Measurements from ENCODE around the gene PDE3B. TPM values are rescaled to one million over a fixed set of nuclear protein-coding genes. Genes with fewer than 3 reads are reported as not detected.

PDE3B gene
- total and polyA plus RNA-seq, 2 of the 4 experiments (the other 2 are of a cell fraction) = 0.21 to 1.3 TPM

- WGBS, 2 experiments (ENCODE audit: extremely low coverage in 2 of 2, insufficient read length in 1 of 2) = no CpG with 5 or more reads among the region's 2 CpGs
- in situ Hi-C loops (cut with MboI; ENCODE audit: low sequenced_read_pairs) = loop anchor here (25.0 kb wide), 1 partner anchor 619 kb away; no protein-coding TSS in a partner anchor
- intact Hi-C loops (cut with micrococcal nuclease) = no loop called here
Observed at GRCh38 chr11:14881576-14882193, 238.1 kb downstream of the PDE3B start.

More at GRCh38 chr11:14881576-14882193, 238.1 kb downstream of the PDE3B start:
- no peak overlapping the region for H3K18ac ChIP-seq (ENCODE audit: low read depth, low read length)
- no peak overlapping the region for H3K56ac ChIP-seq (ENCODE audit: extremely low read depth, insufficient read depth, low read length)
- no TSS peak for BruUV-seq (replicated peaks)
- TF ChIP-seq SMC3 (IDR thresholded peaks at IDR 0.05; ENCODE audit: low read depth, low read length) (no peak), BHLHE40 (IDR thresholded peaks at IDR 0.05; ENCODE audit: low read depth, low read length) (no peak), CEBPB (IDR thresholded peaks at IDR 0.05; ENCODE audit: low read depth, low read length) (peak; percentile 78), CHD1 (IDR thresholded peaks at IDR 0.05; ENCODE audit: low read depth, low read length) (no peak), ELK1 (IDR thresholded peaks at IDR 0.05; ENCODE audit: borderline replicate concordance, low read depth, low read length) (no peak), RCOR1 (IDR thresholded peaks at IDR 0.05; ENCODE audit: insufficient replicate concordance, low read length) (no peak), NFE2L2 (IDR thresholded peaks at IDR 0.05; ENCODE audit: low read depth, low read length) (no peak)
- ATAC-seq (ENCODE audit: low read depth) (no peak), DNase-seq (no peak)
- no peak overlapping the region for H2AFZ ChIP-seq (replicated peaks; ENCODE audit: low read length, poor library complexity)
- ChIA-PET CTCF (no interaction called here), POLR2A (ENCODE audit: unreplicated experiment) (no interaction called here)
- no peak overlapping the region for H2AK9ac ChIP-seq (replicated peaks; ENCODE audit: low read depth, low read length, poor library complexity)
- H3K4me2 ChIP-seq (ENCODE audit: low read depth, low read length) = no peak overlapping the region
- H3K36me3 ChIP-seq (ENCODE audit: control insufficient read depth, insufficient read depth, low read length) = no peaks in the 10 kb centered on the region; the same call in 1 of the 2 replicates
- no peak overlapping the region for H4K91ac ChIP-seq (ENCODE audit: insufficient read depth, low read depth, low read length)
- H3K4me1 ChIP-seq (ENCODE audit: control insufficient read depth, insufficient read depth, low read length) = no peaks in the 10 kb centered on the region
- no peak overlapping the region for H2BK20ac ChIP-seq (ENCODE audit: low read depth, low read length)
- H4K5ac ChIP-seq (ENCODE audit: low read depth, low read length) = no peak overlapping the region
- H3K27me3 ChIP-seq (ENCODE audit: control insufficient read depth, insufficient read depth, low read length) = no peaks in the 10 kb centered on the region
- H3K79me1 ChIP-seq (ENCODE audit: low read depth in 1 of 2, low read length in 2 of 2) = no peaks in the 10 kb centered on the region
- no peak overlapping the region for H2BK120ac ChIP-seq (ENCODE audit: low read depth, low read length)
- no peak overlapping the region for H4K8ac ChIP-seq (ENCODE audit: low read depth in 2 of 2, low read length in 2 of 2)
- H3K4ac ChIP-seq (ENCODE audit: low read depth, low read length) = no peak overlapping the region
- no peaks in the 10 kb centered on the region for H3K9me1 ChIP-seq (ENCODE audit: insufficient read depth, low read length)
- no peak overlapping the region for H3K4me3 ChIP-seq (ENCODE audit: insufficient read depth, low read depth, low read length)
- H2AK5ac ChIP-seq (ENCODE audit: low read depth, low read length) = no peak overlapping the region
- no peak overlapping the region for H3K14ac ChIP-seq (replicated peaks; ENCODE audit: low read depth, low read length)
- no peak overlapping the region for H2BK5ac ChIP-seq (ENCODE audit: low read depth, low read length, poor library complexity, severe bottlenecking)
- no peaks in the 10 kb centered on the region for H3K9me3 ChIP-seq (ENCODE audit: control insufficient read depth, insufficient read depth, low read length)
- no peak overlapping the region for H3K9ac ChIP-seq (ENCODE audit: low read depth, low read length)
- H2BK15ac ChIP-seq (ENCODE audit: low read depth, low read length) = no peak overlapping the region
- H3K23ac ChIP-seq (ENCODE audit: low read depth, low read length) = no peak overlapping the region
- dilution Hi-C loops (cut with HindIII; ENCODE audit: low sequenced_read_pairs, unreplicated experiment) = no loop called here
- no peak overlapping the region for H3K27ac ChIP-seq (ENCODE audit: insufficient read depth, low read length)
- H4K20me1 ChIP-seq (ENCODE audit: insufficient read depth, low read length) = no peaks in the 10 kb centered on the region

Data from IMR-90 (cell line).